Neural crest cell (in vitro differentiated cells): ENCODE data around the gene GRIP2. TPM values are rescaled to one million over a fixed set of nuclear protein-coding genes. Genes with fewer than 3 reads are reported as not detected.

Experiments used
- DNase-seq: peaks from one replicate; pipeline ENCODE4 v3.0.0; 2021; ENCODE audit warnings: low read depth, mixed read lengths, low spot score
- H3K27ac Mint-ChIP-seq: one replicate; pipeline ENCODE4 v1.8.0; 2021; ENCODE audit warnings: mild to moderate bottlenecking, mixed read lengths; ENCODE audit not compliant: unreplicated experiment
- H3K27me3 Mint-ChIP-seq: 2 replicates; pipeline ENCODE4 v1.8.0; 2021; ENCODE audit warnings: low read depth, mild to moderate bottlenecking, mixed read lengths
- H3K36me3 Mint-ChIP-seq: 2 replicates; pipeline ENCODE4 v1.8.0; 2021; ENCODE audit warnings: low read depth, mild to moderate bottlenecking, mixed read lengths
- H3K4me1 Mint-ChIP-seq: 2 replicates; pipeline ENCODE4 v1.8.0; 2021; ENCODE audit warnings: mixed read lengths
- H3K4me3 Mint-ChIP-seq: one replicate; pipeline ENCODE4 v1.8.0; 2021; ENCODE audit warnings: mild to moderate bottlenecking, mixed read lengths
- H3K9me3 Mint-ChIP-seq: 2 replicates; pipeline ENCODE4 v1.8.0; 2021; ENCODE audit warnings: mixed read lengths
- total RNA-seq: library from RNA; stranded (reverse); gene quantifications from 2 replicates; pipeline ENCODE4 v1.2.1, GENCODE V29; 2021
- TF ChIP-seq, protein P1 (sequence below): fragments of 200-600 bp; sonication (generic); conservative IDR thresholded peaks from 2 replicates; pipeline ENCODE4 v1.5.0; 2021; ENCODE audit warnings: antibody characterized with exemption, mild to moderate bottlenecking

Gene GRIP2
- total RNA-seq, 1 donor from 2014 or later: 3.2 TPM

- TF ChIP-seq, protein P1, sequence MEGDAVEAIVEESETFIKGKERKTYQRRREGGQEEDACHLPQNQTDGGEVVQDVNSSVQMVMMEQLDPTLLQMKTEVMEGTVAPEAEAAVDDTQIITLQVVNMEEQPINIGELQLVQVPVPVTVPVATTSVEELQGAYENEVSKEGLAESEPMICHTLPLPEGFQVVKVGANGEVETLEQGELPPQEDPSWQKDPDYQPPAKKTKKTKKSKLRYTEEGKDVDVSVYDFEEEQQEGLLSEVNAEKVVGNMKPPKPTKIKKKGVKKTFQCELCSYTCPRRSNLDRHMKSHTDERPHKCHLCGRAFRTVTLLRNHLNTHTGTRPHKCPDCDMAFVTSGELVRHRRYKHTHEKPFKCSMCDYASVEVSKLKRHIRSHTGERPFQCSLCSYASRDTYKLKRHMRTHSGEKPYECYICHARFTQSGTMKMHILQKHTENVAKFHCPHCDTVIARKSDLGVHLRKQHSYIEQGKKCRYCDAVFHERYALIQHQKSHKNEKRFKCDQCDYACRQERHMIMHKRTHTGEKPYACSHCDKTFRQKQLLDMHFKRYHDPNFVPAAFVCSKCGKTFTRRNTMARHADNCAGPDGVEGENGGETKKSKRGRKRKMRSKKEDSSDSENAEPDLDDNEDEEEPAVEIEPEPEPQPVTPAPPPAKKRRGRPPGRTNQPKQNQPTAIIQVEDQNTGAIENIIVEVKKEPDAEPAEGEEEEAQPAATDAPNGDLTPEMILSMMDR: no peak
- DNase-seq: no peak
- Mint-ChIP-seq H3K27ac (no peak overlapping the region), H3K9me3 (no peaks in the 10 kb centered on the region), H3K36me3 (no peaks in the 10 kb centered on the region), H3K27me3 (no peaks in the 10 kb centered on the region), H3K4me3 (no peak overlapping the region), H3K4me1 (peaks cover 21% of the 10 kb centered on the region)
Observed at GRCh38 chr3:14542656-14543055, 2.5 kb upstream of the GRIP2 start.

- H3K4me1 Mint-ChIP-seq: peaks cover 23% of the 10 kb centered on the region
- no peak overlapping the region for H3K27ac Mint-ChIP-seq
- H3K9me3 Mint-ChIP-seq: no peaks in the 10 kb centered on the region
- DNase-seq: no peak
- H3K36me3 Mint-ChIP-seq: no peaks in the 10 kb centered on the region
- TF ChIP-seq, protein P1: no peak
- H3K4me3 Mint-ChIP-seq: no peak overlapping the region
- H3K27me3 Mint-ChIP-seq: no peaks in the 10 kb centered on the region
Observed at GRCh38 chr3:14541646-14542045, 1.5 kb upstream of the GRIP2 start.

DNA sequence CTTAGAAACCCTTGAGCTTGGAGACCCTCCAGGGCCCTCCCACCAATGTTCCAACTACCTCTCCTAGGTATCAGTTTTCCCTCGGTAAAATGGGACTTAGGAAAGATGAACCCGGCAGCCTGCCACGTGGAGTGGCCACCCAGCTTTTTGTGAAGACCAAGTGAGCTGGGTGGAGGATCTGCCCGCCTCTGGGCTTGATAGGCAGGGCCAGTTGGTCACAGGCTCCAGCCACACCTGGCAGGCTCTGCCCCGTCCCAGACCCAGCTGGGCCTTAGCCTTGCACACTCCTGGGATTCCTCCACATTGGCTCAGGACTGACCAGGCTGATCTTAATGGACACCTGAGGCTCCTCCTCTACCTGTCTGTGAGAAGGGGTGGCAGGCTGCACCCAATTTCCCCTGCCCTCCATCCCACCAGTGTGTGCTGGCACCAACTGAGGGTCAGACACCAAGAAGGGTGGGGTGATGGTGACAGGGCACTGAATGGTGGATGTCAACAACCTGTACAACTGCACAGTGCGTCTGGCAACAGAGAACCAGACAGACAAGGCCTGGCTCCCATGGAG, 761 bp upstream of the GRIP2 start:
- peaks cover 27% of the 10 kb centered on the region for H3K4me1 Mint-ChIP-seq
- no peaks in the 10 kb centered on the region for H3K36me3 Mint-ChIP-seq

DNA sequence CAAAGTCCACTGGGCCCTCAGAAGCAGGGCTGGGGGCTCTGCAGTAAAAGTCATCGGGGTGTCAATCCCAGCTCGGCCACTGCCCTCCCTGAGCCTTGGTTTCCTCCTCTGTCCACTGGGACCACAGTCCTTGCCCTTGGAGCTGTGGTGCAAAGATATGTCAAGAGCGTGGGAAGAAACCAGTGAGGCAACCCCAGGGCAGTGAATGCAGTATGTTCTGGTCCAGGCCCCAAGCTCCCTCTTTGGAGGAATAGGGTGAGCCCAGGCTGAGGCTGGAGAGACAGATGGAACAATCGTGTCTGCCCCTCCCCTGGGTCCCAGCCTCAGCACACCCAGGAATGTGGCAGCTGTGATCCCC, 779 bp downstream of the GRIP2 start:
- H3K36me3 Mint-ChIP-seq: no peaks in the 10 kb centered on the region
- no peak overlapping the region for H3K27ac Mint-ChIP-seq
- H3K27me3 Mint-ChIP-seq: peaks cover 4% of the 10 kb centered on the region
- peaks cover 41% of the 10 kb centered on the region for H3K4me1 Mint-ChIP-seq
- TF ChIP-seq, protein P1: no peak
- no peak overlapping the region for H3K4me3 Mint-ChIP-seq
- H3K9me3 Mint-ChIP-seq: no peaks in the 10 kb centered on the region
- DNase-seq: no peak

More for the DNA sequence above, 761 bp upstream of the GRIP2 start:
- H3K9me3 Mint-ChIP-seq: no peaks in the 10 kb centered on the region
- no peak overlapping the region for H3K4me3 Mint-ChIP-seq
- TF ChIP-seq, protein P1: no peak
- no peaks in the 10 kb centered on the region for H3K27me3 Mint-ChIP-seq
- DNase-seq: no peak
- H3K27ac Mint-ChIP-seq: peak overlapping the region; percentile 27

- H3K9me3 Mint-ChIP-seq: no peaks in the 10 kb centered on the region
- H3K36me3 Mint-ChIP-seq: no peaks in the 10 kb centered on the region
- no peak overlapping the region for H3K27ac Mint-ChIP-seq
- H3K27me3 Mint-ChIP-seq: peaks cover 4% of the 10 kb centered on the region
- DNase-seq: no peak
- no peak overlapping the region for H3K4me3 Mint-ChIP-seq
- TF ChIP-seq, protein P1: no peak
- peaks cover 42% of the 10 kb centered on the region for H3K4me1 Mint-ChIP-seq
Observed at GRCh38 chr3:14538451-14539088, 1.6 kb downstream of the GRIP2 start.
